Measurements from ENCODE around the gene DUSP8.

Gene DUSP8

DNA sequence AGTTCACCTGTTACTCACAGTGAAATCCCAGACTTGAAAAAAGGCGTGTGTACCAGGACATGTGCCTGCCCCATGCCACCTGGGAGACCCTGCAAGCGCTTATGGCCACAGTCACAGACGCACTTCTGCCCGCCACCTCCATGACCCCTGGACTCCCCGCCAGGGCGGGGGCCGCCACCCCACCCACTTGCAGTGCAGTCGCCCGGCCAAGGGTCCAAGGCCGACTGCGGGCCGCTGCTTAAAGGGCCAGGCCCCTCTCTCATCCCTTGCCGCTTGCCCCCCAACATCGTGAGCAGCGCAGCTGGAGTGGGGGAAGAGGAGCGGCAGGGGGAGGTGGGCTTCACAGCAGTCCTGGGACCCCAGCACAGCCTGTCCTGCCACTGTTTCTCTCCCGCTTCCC lies 10.8 kb downstream of the DUSP8 start:
- H3K27me3 ChIP-seq (ENCODE audit: control insufficient read depth in 3 of 3, insufficient read depth in 3 of 3, low read depth in 1 of 3, low read length in 3 of 3), result peaks cover 0 to 34% (median 22%) of the 10 kb centered on the region in 3 experiments

GRCh38 chr11:1560649-1561251 lies 11.3 kb downstream of the DUSP8 start:
- H3K4ac ChIP-seq (ENCODE audit: low read length), result no peak overlapping the region
- H4K91ac ChIP-seq (ENCODE audit: low read depth, low read length, poor library complexity), result no peak overlapping the region
- no peak overlapping the region for H2BK15ac ChIP-seq (ENCODE audit: low read length)
- no peak overlapping the region for H2BK120ac ChIP-seq (ENCODE audit: low read depth, low read length)
- DNase-seq (ENCODE audit: low spot score), result no peak
- H3K18ac ChIP-seq (ENCODE audit: low read length), result peak overlapping the region; percentile 4
- WGBS, 2 donors (ENCODE audit: extremely low coverage in 2 of 2, insufficient read length in 2 of 2, insufficient replicate concordance in 1 of 2), result no CpG with 5 or more reads among the region's 8 CpGs
- H3K27me3 ChIP-seq (ENCODE audit: control insufficient read depth in 3 of 3, insufficient read depth in 3 of 3, low read depth in 1 of 3, low read length in 3 of 3), result peaks cover 0 to 32% (median 27%) of the 10 kb centered on the region in 3 experiments
- H2AFZ ChIP-seq (ENCODE audit: low read length), result no peak overlapping the region
- H3K4me3 ChIP-seq (ENCODE audit: low read length in 2 of 2), result no peak overlapping the region
- peaks cover 0 to 10% of the 10 kb centered on the region in 2 donors for H3K36me3 ChIP-seq (replicated peaks in 1 of 2; ENCODE audit: control insufficient read depth in 2 of 2, insufficient read depth in 2 of 2, low read length in 2 of 2)
- H2BK5ac ChIP-seq (ENCODE audit: low read length), result no peak overlapping the region
- H4K8ac ChIP-seq (ENCODE audit: low read depth, low read length), result no peak overlapping the region
- H3K9me3 ChIP-seq (replicated peaks in 1 of 2; ENCODE audit: control insufficient read depth in 2 of 2, insufficient read depth in 1 of 2, low read depth in 1 of 2, low read length in 2 of 2), result peaks cover 0 to 3% of the 10 kb centered on the region in 2 donors
- no peak overlapping the region for H3K14ac ChIP-seq (ENCODE audit: low read length)
- no peak overlapping the region for H3K27ac ChIP-seq (replicated peaks; ENCODE audit: low read length)
- peak overlapping the region; percentile 56 for H2AK5ac ChIP-seq (ENCODE audit: low read depth, low read length)
- no peak overlapping the region for H3K9ac ChIP-seq (ENCODE audit: low read depth, low read length, poor library complexity)
- H3K79me1 ChIP-seq (ENCODE audit: low read depth, low read length), result peaks cover 3% of the 10 kb centered on the region
- H2BK12ac ChIP-seq (ENCODE audit: low read length), result no peak overlapping the region
- H3K4me2 ChIP-seq (ENCODE audit: insufficient read depth, low read length, poor library complexity, severe bottlenecking), result peak overlapping the region; percentile 11
- H3K4me1 ChIP-seq (ENCODE audit: control insufficient read depth in 2 of 2, insufficient read depth in 1 of 2, low read depth in 1 of 2, low read length in 2 of 2), result peaks cover 6 to 22% of the 10 kb centered on the region in 2 donors
- H3K23ac ChIP-seq (ENCODE audit: low read depth, low read length, poor library complexity), result no peak overlapping the region

More for the DNA sequence above, 10.8 kb downstream of the DUSP8 start:
- peak overlapping the region; percentile 11 for H3K4me2 ChIP-seq (ENCODE audit: insufficient read depth, low read length, poor library complexity, severe bottlenecking)
- no peak overlapping the region for H3K9ac ChIP-seq (ENCODE audit: low read depth, low read length, poor library complexity)
- H3K14ac ChIP-seq (ENCODE audit: low read length), result no peak overlapping the region
- no peak overlapping the region for H3K18ac ChIP-seq (ENCODE audit: low read length)
- peak overlapping the region; percentile 79 for H4K91ac ChIP-seq (ENCODE audit: low read depth, low read length, poor library complexity)
- peaks cover 0 to 3% of the 10 kb centered on the region in 2 donors for H3K9me3 ChIP-seq (replicated peaks in 1 of 2; ENCODE audit: control insufficient read depth in 2 of 2, insufficient read depth in 1 of 2, low read depth in 1 of 2, low read length in 2 of 2)
- peak overlapping the region; percentile 17 for H4K8ac ChIP-seq (ENCODE audit: low read depth, low read length)
- peaks cover 0 to 10% of the 10 kb centered on the region in 2 donors for H3K36me3 ChIP-seq (replicated peaks in 1 of 2; ENCODE audit: control insufficient read depth in 2 of 2, insufficient read depth in 2 of 2, low read length in 2 of 2)
- no peak overlapping the region for H2BK120ac ChIP-seq (ENCODE audit: low read depth, low read length)
- no peak overlapping the region for H3K4me3 ChIP-seq (ENCODE audit: low read length in 2 of 2)
- DNase-seq (ENCODE audit: low spot score), result no peak
- H2AK5ac ChIP-seq (ENCODE audit: low read depth, low read length), result no peak overlapping the region
- H3K4me1 ChIP-seq (ENCODE audit: control insufficient read depth in 2 of 2, insufficient read depth in 1 of 2, low read depth in 1 of 2, low read length in 2 of 2), result peaks cover 6 to 22% of the 10 kb centered on the region in 2 donors
- H2BK12ac ChIP-seq (ENCODE audit: low read length), result peak overlapping the region; percentile 58
- no peak overlapping the region for H3K4ac ChIP-seq (ENCODE audit: low read length)
- H3K79me1 ChIP-seq (ENCODE audit: low read depth, low read length), result peaks cover 3% of the 10 kb centered on the region
- no peak overlapping the region for H2BK5ac ChIP-seq (ENCODE audit: low read length)
- H3K27ac ChIP-seq (replicated peaks; ENCODE audit: low read length), result no peak overlapping the region
- WGBS, 2 donors (ENCODE audit: extremely low coverage in 2 of 2, insufficient read length in 2 of 2, insufficient replicate concordance in 1 of 2), result no CpG with 5 or more reads among the region's 17 CpGs
- peak overlapping the region; percentile 2 for H3K23ac ChIP-seq (ENCODE audit: low read depth, low read length, poor library complexity)
- H2BK15ac ChIP-seq (ENCODE audit: low read length), result no peak overlapping the region
- no peak overlapping the region for H2AFZ ChIP-seq (ENCODE audit: low read length)

GRCh38 chr11:1560002-1560648 lies 11.9 kb downstream of the DUSP8 start:
- H3K4me1 ChIP-seq (ENCODE audit: control insufficient read depth in 2 of 2, insufficient read depth in 1 of 2, low read depth in 1 of 2, low read length in 2 of 2), result peaks cover 6 to 22% of the 10 kb centered on the region in 2 donors
- H3K27ac ChIP-seq (replicated peaks; ENCODE audit: low read length), result no peak overlapping the region
- no peak overlapping the region for H3K23ac ChIP-seq (ENCODE audit: low read depth, low read length, poor library complexity)
- H3K79me1 ChIP-seq (ENCODE audit: low read depth, low read length), result peaks cover 3% of the 10 kb centered on the region
- H3K4me2 ChIP-seq (ENCODE audit: insufficient read depth, low read length, poor library complexity, severe bottlenecking), result no peak overlapping the region
- DNase-seq (ENCODE audit: low spot score), result no peak
- H3K4ac ChIP-seq (ENCODE audit: low read length), result no peak overlapping the region
- no CpG with 5 or more reads among the region's 15 CpGs for WGBS, 2 donors (ENCODE audit: extremely low coverage in 2 of 2, insufficient read length in 2 of 2, insufficient replicate concordance in 1 of 2)
- peak overlapping the region; percentile 42 for H2BK5ac ChIP-seq (ENCODE audit: low read length)
- no peak overlapping the region for H3K4me3 ChIP-seq (ENCODE audit: low read length in 2 of 2)
- peak overlapping the region; percentile 4 for H3K18ac ChIP-seq (ENCODE audit: low read length)
- H3K27me3 ChIP-seq (ENCODE audit: control insufficient read depth in 3 of 3, insufficient read depth in 3 of 3, low read depth in 1 of 3, low read length in 3 of 3), result peaks cover 2 to 37% (median 33%) of the 10 kb centered on the region in 3 experiments
- H2BK120ac ChIP-seq (ENCODE audit: low read depth, low read length), result no peak overlapping the region
- no peak overlapping the region for H4K91ac ChIP-seq (ENCODE audit: low read depth, low read length, poor library complexity)
- no peak overlapping the region for H2AFZ ChIP-seq (ENCODE audit: low read length)
- peaks cover 0 to 3% of the 10 kb centered on the region in 2 donors for H3K9me3 ChIP-seq (replicated peaks in 1 of 2; ENCODE audit: control insufficient read depth in 2 of 2, insufficient read depth in 1 of 2, low read depth in 1 of 2, low read length in 2 of 2)
- peak overlapping the region; percentile 56 for H2AK5ac ChIP-seq (ENCODE audit: low read depth, low read length)
- peak overlapping the region; percentile 58 for H2BK15ac ChIP-seq (ENCODE audit: low read length)
- no peak overlapping the region for H4K8ac ChIP-seq (ENCODE audit: low read depth, low read length)
- peaks cover 0 to 10% of the 10 kb centered on the region in 2 donors for H3K36me3 ChIP-seq (replicated peaks in 1 of 2; ENCODE audit: control insufficient read depth in 2 of 2, insufficient read depth in 2 of 2, low read length in 2 of 2)
- no peak overlapping the region for H3K14ac ChIP-seq (ENCODE audit: low read length)
- no peak overlapping the region for H3K9ac ChIP-seq (ENCODE audit: low read depth, low read length, poor library complexity)
- H2BK12ac ChIP-seq (ENCODE audit: low read length), result no peak overlapping the region
